HG03095 (cell line): Measurements from ENCODE around the gene FJX1.

Source experiments
- ATAC-seq: cut with Tn5 transposase; IDR thresholded peaks from one replicate; pipeline ENCODE4 v1.9.1; 2021; ENCODE audit warnings: moderate library complexity; ENCODE audit not compliant: unreplicated experiment

FJX1 gene

GRCh38 chr11:35617687-35618496 is at the start of gene FJX1:
Gene FJX1, plus strand, starts transcription at chr11:35618460. Its CDS starts 177 bp downstream, at chr11:35618637.
- ATAC-seq = peak; percentile 31

GRCh38 chr11:35571696-35572095 is 46.6 kb upstream of the FJX1 start:
- no peak for ATAC-seq

DNA sequence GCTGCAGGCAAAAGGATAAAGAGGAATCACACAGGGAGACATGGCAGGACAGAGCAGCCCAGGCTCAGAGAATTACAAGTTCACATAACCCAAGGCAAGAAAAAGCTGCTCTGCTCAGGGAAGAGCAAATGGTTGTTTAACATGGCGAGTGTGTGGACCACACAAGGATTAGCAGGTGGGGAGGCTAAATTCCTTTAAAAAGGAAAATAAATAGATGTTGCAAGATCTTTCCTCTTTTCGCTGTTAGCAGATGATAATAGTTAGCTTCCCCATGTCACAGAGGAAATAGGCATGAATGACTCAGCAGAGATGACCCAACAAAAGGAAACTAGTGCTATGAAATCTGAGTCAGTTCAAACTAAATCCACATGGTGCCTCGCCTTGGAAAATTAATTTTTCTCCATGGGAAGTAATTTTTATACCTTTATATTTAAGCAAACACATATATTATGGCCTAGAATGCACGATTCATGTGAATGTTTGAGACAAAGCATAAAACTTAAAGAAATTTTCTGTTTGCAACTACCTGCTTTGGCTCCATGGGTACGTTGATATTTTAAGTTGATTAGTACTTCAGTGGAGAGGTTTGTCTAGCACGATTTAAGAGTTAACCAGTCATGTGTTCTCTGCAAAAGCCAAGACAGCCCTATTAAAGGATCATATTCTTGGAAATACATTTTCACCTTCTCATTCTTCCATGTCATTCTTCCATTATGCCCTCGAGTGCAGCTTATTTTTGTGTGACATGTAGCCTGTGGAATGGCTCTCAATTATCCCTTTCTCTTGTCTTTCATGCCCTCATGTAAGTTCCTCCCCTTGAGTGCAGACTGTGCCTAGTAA is 38.5 kb upstream of the FJX1 start:
- ATAC-seq = no peak

GRCh38 chr11:35580397-35580781 is 37.9 kb upstream of the FJX1 start:
- no peak for ATAC-seq

GRCh38 chr11:35582033-35582432 is 36.2 kb upstream of the FJX1 start:
- ATAC-seq = no peak

- no peak for ATAC-seq
Observed at GRCh38 chr11:35583126-35583525, 35.1 kb upstream of the FJX1 start.

DNA sequence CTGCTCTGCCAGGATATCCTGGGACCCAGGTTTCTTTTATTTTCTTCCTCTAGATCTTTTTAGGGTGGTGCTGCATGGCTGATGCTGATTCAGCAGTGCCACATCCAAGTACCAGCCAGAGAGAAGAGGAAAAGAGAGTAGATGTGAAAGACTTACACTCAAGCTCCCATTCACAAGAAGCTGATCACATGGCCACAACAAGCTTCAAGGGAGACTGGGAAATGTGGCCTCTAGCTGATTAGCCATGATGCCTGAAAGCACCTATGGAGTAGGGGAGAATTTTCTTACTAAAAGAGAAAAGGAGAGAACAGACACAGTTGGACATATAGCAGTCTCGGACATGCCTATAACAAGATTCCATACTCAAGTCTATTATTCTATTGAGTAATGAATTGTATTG is 34.4 kb upstream of the FJX1 start:
- ATAC-seq = no peak

DNA sequence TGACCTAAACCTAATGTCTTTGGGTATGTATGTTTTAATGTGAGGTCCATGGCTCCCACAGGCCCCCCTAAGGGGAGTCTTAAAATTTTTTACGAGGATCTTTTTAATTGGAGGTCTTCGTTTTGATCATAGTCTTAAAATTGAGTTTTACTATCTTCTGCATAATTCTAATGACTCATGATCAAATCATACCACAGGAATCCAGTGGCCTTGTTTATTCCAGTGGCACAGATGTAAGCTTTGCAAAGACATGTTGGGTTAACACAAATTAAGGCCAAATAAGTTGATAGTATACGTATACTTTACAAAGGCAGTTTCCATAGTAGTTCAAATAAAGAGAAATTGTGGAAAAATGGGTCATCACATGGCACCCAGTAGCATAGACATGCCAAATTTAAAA is 33.9 kb upstream of the FJX1 start:
- ATAC-seq = no peak

DNA sequence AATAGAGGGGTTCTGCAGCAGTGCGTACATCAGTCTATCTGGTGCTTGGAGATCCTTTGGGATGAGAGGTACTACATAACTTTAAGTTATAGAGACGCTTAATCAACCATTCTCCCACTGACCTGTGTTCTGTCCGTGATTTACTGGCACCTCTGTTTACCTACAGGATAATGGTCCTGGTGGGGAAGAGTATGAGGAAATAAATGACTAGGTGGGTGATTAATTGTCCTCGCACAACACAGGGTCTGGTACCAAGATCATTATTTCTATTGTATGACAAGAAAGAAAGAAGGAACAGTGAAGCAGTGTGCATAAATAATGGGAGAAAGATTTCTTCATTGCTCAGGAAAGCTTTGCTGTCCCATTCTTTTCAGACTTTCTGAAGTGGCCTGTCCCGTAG is 32.8 kb upstream of the FJX1 start:
- ATAC-seq = no peak

DNA sequence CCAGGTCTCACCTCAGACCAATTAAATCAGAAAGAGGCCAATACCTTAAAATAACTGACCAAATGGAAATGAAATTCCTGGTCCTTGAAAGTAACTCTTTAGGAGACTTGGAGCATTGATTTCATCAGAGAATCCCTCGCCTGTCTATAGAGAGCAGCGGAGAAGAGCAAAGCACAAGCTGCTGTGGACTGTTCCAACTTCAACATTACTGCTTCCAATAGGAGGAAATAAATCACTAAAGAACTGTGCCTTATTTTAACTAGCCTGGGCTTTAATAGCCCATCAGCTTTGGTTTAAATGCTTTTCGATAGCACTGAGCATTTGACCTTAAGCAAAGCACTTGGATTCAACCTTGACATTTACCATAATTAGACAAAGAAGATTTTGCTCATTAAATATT is 32.0 kb upstream of the FJX1 start:
- no peak for ATAC-seq

- no peak for ATAC-seq
Observed at GRCh38 chr11:35587972-35588371, 30.3 kb upstream of the FJX1 start.

- ATAC-seq = no peak
Observed at GRCh38 chr11:35588627-35589026, 29.6 kb upstream of the FJX1 start.

DNA sequence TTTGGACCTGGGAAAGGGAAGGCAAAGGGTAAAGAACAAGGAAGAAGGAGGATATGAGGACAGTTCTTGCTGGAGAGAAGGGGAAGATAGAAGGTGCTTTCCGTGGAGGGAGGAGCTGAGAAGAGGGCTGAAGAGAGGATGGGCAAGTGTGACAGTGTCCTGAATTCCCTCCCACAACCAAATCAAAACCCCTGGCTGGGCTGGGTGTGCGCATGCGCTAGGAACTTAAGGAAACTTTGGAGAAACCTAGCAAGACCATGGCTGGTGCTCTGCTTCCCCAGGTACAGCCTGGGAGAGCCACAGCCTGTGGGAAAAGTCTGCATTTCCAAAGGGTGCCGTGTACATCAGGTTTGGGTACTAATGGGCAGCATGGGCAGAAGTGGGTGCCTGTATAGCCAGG is 29.0 kb upstream of the FJX1 start:
- ATAC-seq = no peak

GRCh38 chr11:35590412-35590811 is 27.8 kb upstream of the FJX1 start:
- ATAC-seq = no peak

GRCh38 chr11:35593143-35593542 is 25.1 kb upstream of the FJX1 start:
- no peak for ATAC-seq

- no peak for ATAC-seq
Observed at GRCh38 chr11:35594680-35595079, 23.6 kb upstream of the FJX1 start.

- no peak for ATAC-seq
Observed at GRCh38 chr11:35598254-35599125, 19.8 kb upstream of the FJX1 start.

- no peak for ATAC-seq
Observed at GRCh38 chr11:35600331-35600838, 17.9 kb upstream of the FJX1 start.

GRCh38 chr11:35602160-35602793 is 16.0 kb upstream of the FJX1 start:
- ATAC-seq = no peak

DNA sequence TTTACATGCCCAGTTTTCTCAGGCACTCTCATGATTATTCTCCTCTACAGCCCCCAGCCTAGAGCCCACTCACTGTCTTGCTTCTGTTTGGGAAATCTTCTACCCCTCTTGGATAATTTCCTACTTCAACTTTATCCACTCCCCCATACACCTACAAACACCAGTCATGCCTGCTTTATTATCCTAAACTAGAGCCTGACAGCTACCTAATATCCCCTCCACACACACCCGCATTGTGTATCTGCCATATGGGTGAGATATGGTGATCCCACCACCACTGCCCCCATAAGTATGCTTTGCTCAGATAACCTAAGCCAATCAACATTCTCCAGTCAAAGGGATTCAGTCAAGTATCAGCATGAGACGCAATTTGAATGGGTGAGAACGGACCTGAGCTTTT is 15.3 kb upstream of the FJX1 start:
- ATAC-seq = no peak

- no peak for ATAC-seq
Observed at GRCh38 chr11:35605706-35606105, 12.6 kb upstream of the FJX1 start.
